CD8-positive, alpha-beta memory T cell (primary cell): ENCODE results near the gene EXOC4. TPM values are rescaled to one million over a fixed set of nuclear protein-coding genes. Genes with fewer than 3 reads are reported as not detected.

Experiments
- CTCF ChIA-PET: fragments of 350-600 bp; sonication (Branson Sonifier 250); formaldehyde crosslinking; loops from one replicate; lab custom pipeline; 2021; ENCODE audit warnings: antibody characterized with exemption; lab: Charles Lee
- POLR2A ChIA-PET: fragments of 350-600 bp; sonication (Branson Sonifier 250); formaldehyde crosslinking; loops from one replicate; lab custom pipeline; 2021; ENCODE audit warnings: antibody characterized with exemption; lab: Charles Lee
- DNase-seq, 5 donors: peaks; one replicate each; pipeline versions ENCODE4 v3.0.0 to v3.0.0-alpha.2; 2020 to 2022; ENCODE audit warnings: mixed read lengths in 1 of 5
- H3K27ac ChIP-seq: one replicate; pipeline ENCODE4 v1.7.0; 2013; ENCODE audit warnings: low read depth, mild to moderate bottlenecking, low read length, moderate library complexity
- H3K27me3 ChIP-seq: 2 replicates; pipeline ENCODE4 v1.7.0; 2013; ENCODE audit warnings: low read length, mild to moderate bottlenecking; ENCODE audit not compliant: insufficient read depth, poor library complexity, severe bottlenecking
- H3K36me3 ChIP-seq: 2 replicates; pipeline ENCODE4 v1.7.0; 2013; ENCODE audit warnings: mild to moderate bottlenecking, low read length, moderate library complexity; ENCODE audit not compliant: insufficient read depth
- H3K4me1 ChIP-seq: 2 replicates; pipeline ENCODE4 v1.7.0; 2013; ENCODE audit warnings: mild to moderate bottlenecking, low read length, moderate library complexity; ENCODE audit not compliant: insufficient read depth
- H3K4me3 ChIP-seq: 2 replicates; pipeline ENCODE4 v1.7.0; 2013; ENCODE audit warnings: mild to moderate bottlenecking, low read length
- H3K9me3 ChIP-seq: 2 replicates; pipeline ENCODE4 v1.7.0; 2013; ENCODE audit warnings: mild to moderate bottlenecking, low read length
- H3K27ac Mint-ChIP-seq, 8 donors: one replicate each; pipeline ENCODE4 v1.8.0; 2020 to 2021; ENCODE audit warnings: mixed read lengths in 8 of 8, mild to moderate bottlenecking in 6 of 8, inconsistent platforms in 3 of 8, moderate library complexity in 3 of 8
- H3K27me3 Mint-ChIP-seq, 2 donors: one replicate each; pipeline ENCODE4 v1.8.0; 2020 to 2021; ENCODE audit warnings: mixed read lengths in 2 of 2, mild to moderate bottlenecking in 1 of 2, moderate library complexity in 1 of 2
- H3K36me3 Mint-ChIP-seq, 3 donors: one replicate each; pipeline ENCODE4 v1.8.0; 2020 to 2021; ENCODE audit warnings: mixed read lengths in 3 of 3, inconsistent platforms in 1 of 3, mild to moderate bottlenecking in 1 of 3
- H3K4me1 Mint-ChIP-seq, 3 donors: one replicate each; pipeline ENCODE4 v1.8.0; 2020 to 2021; ENCODE audit warnings: mixed read lengths in 3 of 3, inconsistent platforms in 1 of 3, mild to moderate bottlenecking in 1 of 3
- H3K4me3 Mint-ChIP-seq, 7 donors: one replicate each; pipeline ENCODE4 v1.8.0; 2020 to 2021; ENCODE audit warnings: mixed read lengths in 7 of 7, mild to moderate bottlenecking in 6 of 7, moderate library complexity in 4 of 7, inconsistent platforms in 2 of 7
- H3K9me3 Mint-ChIP-seq, 5 donors: one replicate each; pipeline ENCODE4 v1.8.0; 2020 to 2022; ENCODE audit warnings: mixed read lengths in 5 of 5, mild to moderate bottlenecking in 3 of 5, moderate library complexity in 2 of 5, inconsistent platforms in 1 of 5
- polyA plus RNA-seq: library from polyadenylated mRNA; unstranded; fragments of 300-500 nt; fragmentation: Illumina TruSeq; gene quantifications from one replicate; pipeline ENCODE4 v1.2.3, GENCODE V29; 2021
- total RNA-seq, 2 experiments: library from RNA; stranded (reverse); gene quantifications; one replicate each; pipeline ENCODE4 v1.2.3, GENCODE V29; 2021

The EXOC4 gene
- total and polyA plus RNA-seq, 3 experiments from 2014 or later: 34.5 to 53.2 (median 50.3) TPM

GRCh38 chr7:133751079-133751478 is 498.2 kb downstream of the EXOC4 start:
- POLR2A ChIA-PET: no interaction called here

GRCh38 chr7:133753513-133753912 is 500.6 kb downstream of the EXOC4 start:
- H3K36me3 ChIP-seq: no peaks in the 10 kb centered on the region
- CTCF ChIA-PET: interaction anchor here (1.2 kb wide), 1 partner anchor 15 kb away, joined by 3 read pairs; no protein-coding TSS in a partner anchor
- POLR2A ChIA-PET: no interaction called here
- no peak overlapping the region for H3K4me3 ChIP-seq
- no peaks in the 10 kb centered on the region for H3K27me3 ChIP-seq
- no peaks in the 10 kb centered on the region for H3K4me1 ChIP-seq
- H3K9me3 Mint-ChIP-seq: no peaks in the 10 kb centered on the region
- no peaks in the 10 kb centered on the region for H3K4me1 Mint-ChIP-seq
- H3K27ac ChIP-seq: no peak overlapping the region
- H3K27me3 Mint-ChIP-seq: no peaks in the 10 kb centered on the region
- H3K4me3 Mint-ChIP-seq: no peak overlapping the region
- no peak for DNase-seq
- no peaks in the 10 kb centered on the region for H3K9me3 ChIP-seq
- H3K36me3 Mint-ChIP-seq: peaks cover 4 to 9% (median 6%) of the 10 kb centered on the region in 3 donors
- H3K27ac Mint-ChIP-seq: no peak overlapping the region

More at GRCh38 chr7:133751079-133751478, 498.2 kb downstream of the EXOC4 start:
- no peak overlapping the region for H3K4me3 Mint-ChIP-seq
- no peaks in the 10 kb centered on the region for H3K4me1 Mint-ChIP-seq
- Histone ChIP-seq H3K4me1 (no peaks in the 10 kb centered on the region), H3K36me3 (no peaks in the 10 kb centered on the region), H3K4me3 (no peak overlapping the region), H3K27me3 (no peaks in the 10 kb centered on the region), H3K9me3 (no peaks in the 10 kb centered on the region), H3K27ac (no peak overlapping the region)
- CTCF ChIA-PET: no interaction called here
- H3K36me3 Mint-ChIP-seq: peaks cover 4 to 9% (median 6%) of the 10 kb centered on the region in 3 donors
- no peaks in the 10 kb centered on the region for H3K9me3 Mint-ChIP-seq
- H3K27ac Mint-ChIP-seq: no peak overlapping the region
- no peak for DNase-seq
- no peaks in the 10 kb centered on the region for H3K27me3 Mint-ChIP-seq

- Mint-ChIP-seq H3K27me3 (no peaks in the 10 kb centered on the region), H3K27ac (no peak overlapping the region), H3K36me3 (peaks cover 4 to 13% (median 6%) of the 10 kb centered on the region in 3 donors), H3K4me1 (no peaks in the 10 kb centered on the region), H3K4me3 (no peak overlapping the region), H3K9me3 (no peaks in the 10 kb centered on the region)
- CTCF ChIA-PET: no interaction called here
- Histone ChIP-seq H3K27ac (no peak overlapping the region), H3K4me3 (no peak overlapping the region), H3K36me3 (no peaks in the 10 kb centered on the region), H3K27me3 (no peaks in the 10 kb centered on the region), H3K9me3 (no peaks in the 10 kb centered on the region), H3K4me1 (no peaks in the 10 kb centered on the region)
- no peak for DNase-seq
- POLR2A ChIA-PET: no interaction called here
Measured at GRCh38 chr7:133754708-133755107, 501.8 kb downstream of the EXOC4 start.

- no peaks in the 10 kb centered on the region for H3K27me3 ChIP-seq
- H3K9me3 Mint-ChIP-seq: no peaks in the 10 kb centered on the region
- H3K36me3 ChIP-seq: no peaks in the 10 kb centered on the region
- no peak overlapping the region for H3K4me3 ChIP-seq
- H3K4me1 Mint-ChIP-seq: no peaks in the 10 kb centered on the region
- H3K27ac ChIP-seq: no peak overlapping the region
- no peak for DNase-seq
- peaks cover 3 to 13% (median 6%) of the 10 kb centered on the region in 3 donors for H3K36me3 Mint-ChIP-seq
- ChIA-PET POLR2A (no interaction called here), CTCF (no interaction called here)
- H3K4me1 ChIP-seq: no peaks in the 10 kb centered on the region
- H3K27ac Mint-ChIP-seq: no peak overlapping the region
- H3K9me3 ChIP-seq: no peaks in the 10 kb centered on the region
- H3K27me3 Mint-ChIP-seq: no peaks in the 10 kb centered on the region
- H3K4me3 Mint-ChIP-seq: no peak overlapping the region
Measured at GRCh38 chr7:133755901-133756300, 503.0 kb downstream of the EXOC4 start.

- H3K27ac Mint-ChIP-seq: no peak overlapping the region
- CTCF ChIA-PET: no interaction called here
- POLR2A ChIA-PET: no interaction called here
Measured at GRCh38 chr7:133761443-133761842, 508.6 kb downstream of the EXOC4 start.

GRCh38 chr7:133763076-133763640 is 510.3 kb downstream of the EXOC4 start:
- DNase-seq: no peak
- ChIA-PET CTCF (no interaction called here), POLR2A (no interaction called here)
- Mint-ChIP-seq H3K36me3 (peaks cover 4 to 28% (median 6%) of the 10 kb centered on the region in 3 donors), H3K27ac (no peak overlapping the region), H3K27me3 (no peaks in the 10 kb centered on the region), H3K4me1 (no peaks in the 10 kb centered on the region), H3K9me3 (no peaks in the 10 kb centered on the region), H3K4me3 (no peak overlapping the region)
- Histone ChIP-seq H3K4me1 (no peaks in the 10 kb centered on the region), H3K9me3 (no peaks in the 10 kb centered on the region), H3K27ac (no peak overlapping the region), H3K36me3 (no peaks in the 10 kb centered on the region), H3K27me3 (no peaks in the 10 kb centered on the region), H3K4me3 (no peak overlapping the region)

More at GRCh38 chr7:133761443-133761842, 508.6 kb downstream of the EXOC4 start:
- no peaks in the 10 kb centered on the region for H3K4me1 ChIP-seq
- Mint-ChIP-seq H3K9me3 (no peaks in the 10 kb centered on the region), H3K4me3 (no peak overlapping the region), H3K4me1 (no peaks in the 10 kb centered on the region), H3K27me3 (no peaks in the 10 kb centered on the region), H3K36me3 (peaks cover 4 to 21% (median 4%) of the 10 kb centered on the region in 3 donors)
- H3K9me3 ChIP-seq: no peaks in the 10 kb centered on the region
- H3K4me3 ChIP-seq: no peak overlapping the region
- no peaks in the 10 kb centered on the region for H3K36me3 ChIP-seq
- H3K27me3 ChIP-seq: no peaks in the 10 kb centered on the region
- no peak overlapping the region for H3K27ac ChIP-seq
- no peak for DNase-seq

GRCh38 chr7:133769668-133770067 is 516.8 kb downstream of the EXOC4 start:
- Histone ChIP-seq H3K27me3 (no peaks in the 10 kb centered on the region), H3K36me3 (no peaks in the 10 kb centered on the region), H3K4me1 (no peaks in the 10 kb centered on the region), H3K27ac (no peak overlapping the region), H3K9me3 (no peaks in the 10 kb centered on the region), H3K4me3 (no peak overlapping the region)
- ChIA-PET CTCF (no interaction called here), POLR2A (no interaction called here)
- Mint-ChIP-seq H3K9me3 (no peaks in the 10 kb centered on the region), H3K27me3 (no peaks in the 10 kb centered on the region), H3K4me1 (no peaks in the 10 kb centered on the region), H3K27ac (no peak overlapping the region), H3K4me3 (no peak overlapping the region), H3K36me3 (peaks cover 0 to 15% (median 3%) of the 10 kb centered on the region in 3 donors)
- no peak for DNase-seq

GRCh38 chr7:133770863-133771492 is 518.1 kb downstream of the EXOC4 start:
- H3K36me3 Mint-ChIP-seq: peaks cover 3 to 15% (median 3%) of the 10 kb centered on the region in 3 donors
- no peaks in the 10 kb centered on the region for H3K4me1 ChIP-seq
- no peaks in the 10 kb centered on the region for H3K27me3 ChIP-seq
- no peaks in the 10 kb centered on the region for H3K9me3 Mint-ChIP-seq
- no peak overlapping the region for H3K27ac Mint-ChIP-seq
- no peak for DNase-seq
- H3K4me1 Mint-ChIP-seq: no peaks in the 10 kb centered on the region
- H3K36me3 ChIP-seq: no peaks in the 10 kb centered on the region
- no peaks in the 10 kb centered on the region for H3K27me3 Mint-ChIP-seq
- H3K9me3 ChIP-seq: no peaks in the 10 kb centered on the region
- no peak overlapping the region for H3K4me3 Mint-ChIP-seq
- ChIA-PET POLR2A (no interaction called here), CTCF (interaction anchor here (1.3 kb wide), 1 partner anchor 11 kb away, joined by 3 read pairs; no protein-coding TSS in a partner anchor)
- H3K4me3 ChIP-seq: no peak overlapping the region
- H3K27ac ChIP-seq: no peak overlapping the region
